OCI-LY7 (cell line): ENCODE results near the gene ACTL8. TPM values are rescaled to one million over a fixed set of nuclear protein-coding genes. Genes with fewer than 3 reads are reported as not detected.

ENCODE experiments used
- BruUV-seq: library from RNA; stranded (reverse); fragments of 400-500 nt; replicated peaks from 2 replicates; lab custom pipeline; 2021; lab: Mats Ljungman, UMichigan
- CTCF ChIA-PET: fragments of 300-600 bp; sonication (Branson Sonifier 250); formaldehyde crosslinking; loops from one replicate; lab custom pipeline; 2022; ENCODE audit warnings: antibody characterized with exemption; ENCODE audit not compliant: unreplicated experiment; lab: Charles Lee
- POLR2A ChIA-PET: fragments of 300-600 bp; sonication (Branson Sonifier 250); formaldehyde crosslinking; loops from one replicate; lab custom pipeline; 2022; ENCODE audit warnings: antibody characterized with exemption; lab: Charles Lee
- DNase-seq: peaks from one replicate; pipeline ENCODE4 v3.0.0-alpha.2; 2015; ENCODE audit warnings: low spot score
- H2AFZ ChIP-seq: fragments of 200-600 bp; sonication (generic), shearing (Covaris generic); 2 replicates; pipeline ENCODE4 v1.6.1; 2014; ENCODE audit warnings: mild to moderate bottlenecking, antibody characterized with exemption, low read length, moderate library complexity
- H3K27ac ChIP-seq: fragments of 200-600 bp; sonication (generic); 2 replicates; pipeline ENCODE4 v1.5.1; 2014; ENCODE audit warnings: mixed run types, low read depth, mild to moderate bottlenecking, moderate library complexity, low read length, inconsistent platforms; ENCODE audit not compliant: poor library complexity, severe bottlenecking
- H3K36me3 ChIP-seq: fragments of 200-600 bp; sonication (generic); 2 replicates; pipeline ENCODE4 v1.6.1; 2014; ENCODE audit warnings: mild to moderate bottlenecking, antibody characterized with exemption, low read length, moderate library complexity, mixed read lengths; ENCODE audit not compliant: insufficient read depth
- H3K4me1 ChIP-seq: fragments of 200-600 bp; sonication (generic); 2 replicates; pipeline ENCODE4 v1.5.1; 2014; ENCODE audit warnings: mild to moderate bottlenecking, low read length; ENCODE audit not compliant: insufficient read depth, poor library complexity, severe bottlenecking
- H3K4me2 ChIP-seq: fragments of 200-600 bp; sonication (generic); 2 replicates; pipeline ENCODE4 v1.6.1; 2014; ENCODE audit warnings: mild to moderate bottlenecking, low read length
- H3K4me3 ChIP-seq: fragments of 200-600 bp; sonication (generic); 2 replicates; pipeline ENCODE4 v1.5.1; 2014; ENCODE audit warnings: mild to moderate bottlenecking, low read depth, low read length; ENCODE audit not compliant: poor library complexity, severe bottlenecking
- H3K79me2 ChIP-seq: fragments of 200-600 bp; sonication (generic); 2 replicates; pipeline ENCODE4 v1.6.1; 2016; ENCODE audit warnings: low read depth, mild to moderate bottlenecking, low read length, moderate library complexity, mixed read lengths; ENCODE audit not compliant: insufficient read depth
- H3K9me2 ChIP-seq: fragments of 200-600 bp; sonication (generic); 2 replicates; pipeline ENCODE4 v1.6.1; 2016; ENCODE audit warnings: mild to moderate bottlenecking, low read length, mixed read lengths; ENCODE audit not compliant: insufficient read depth
- H3K9me3 ChIP-seq: fragments of 200-600 bp; sonication (generic); 2 replicates; pipeline ENCODE4 v1.6.1; 2014; ENCODE audit warnings: mild to moderate bottlenecking, mixed run types, low read length, mixed read lengths
- H4K20me1 ChIP-seq: fragments of 200-600 bp; sonication (generic); 2 replicates; pipeline ENCODE4 v1.6.1; 2014; ENCODE audit warnings: mild to moderate bottlenecking, antibody characterized with exemption, low read length, moderate library complexity, mixed read lengths; ENCODE audit not compliant: insufficient read depth
- CTCF ChIP-seq: fragments of 200-600 bp; sonication (generic); conservative IDR thresholded peaks from 2 replicates; pipeline ENCODE4 v1.5.1; 2014; ENCODE audit warnings: mild to moderate bottlenecking, antibody characterized with exemption, low read length, moderate library complexity, mixed read lengths
- EZH2phosphoT487 ChIP-seq: fragments of 200-600 bp; sonication (generic); IDR thresholded peaks from 2 replicates; pipeline ENCODE4 v1.6.1; 2018; ENCODE audit warnings: low read depth, borderline replicate concordance, mild to moderate bottlenecking, mixed run types, antibody characterized with exemption, low read length, moderate library complexity, mixed read lengths
- intact Hi-C: fragments of 100-400 bp; cut with micrococcal nuclease; formaldehyde crosslinking; loops from one replicate; pipeline ENCODE4 v1.10.0; 2022; ENCODE audit not compliant: unreplicated experiment
- total RNA-seq, 2 experiments: library from RNA; depleted of rRNA in 1 of 2; stranded (reverse); fragments of >200 nt in 1 of 2; shearing (Covaris generic) in 1 of 2; gene quantifications; 2 replicates each; pipeline ENCODE4 v1.2.3, GENCODE V29; 2014 to 2022

The ACTL8 gene
- total RNA-seq, 2 experiments from 2014 or later: not detected

DNA sequence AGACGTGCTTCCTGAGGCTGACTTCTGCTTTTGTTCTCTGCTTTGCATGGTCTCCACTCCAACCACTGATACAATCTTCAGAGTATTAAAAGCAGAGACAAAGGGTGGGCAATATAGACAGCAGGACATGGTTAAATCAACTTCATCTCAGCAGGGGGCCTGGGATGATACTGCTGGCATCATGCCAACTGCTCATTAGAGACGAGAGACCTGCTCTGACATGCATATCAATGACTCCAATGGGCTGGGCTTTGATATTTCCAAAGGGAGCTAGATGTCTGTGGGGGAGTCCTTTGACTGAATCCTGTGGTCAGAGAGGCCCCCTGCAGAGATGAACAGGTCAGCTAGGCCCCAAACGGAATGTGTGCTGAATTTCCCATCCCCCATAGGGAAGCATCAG lies 106.6 kb downstream of the ACTL8 start:
- TF ChIP-seq CTCF (no peak), EZH2phosphoT487 (no peak)
- no peaks in the 10 kb centered on the region for H3K79me2 ChIP-seq
- ChIA-PET POLR2A (no interaction called here), CTCF (no interaction called here)
- H4K20me1 ChIP-seq: no peaks in the 10 kb centered on the region; the same call in 1 of the 2 replicates
- no peaks in the 10 kb centered on the region for H3K36me3 ChIP-seq
- DNase-seq: no peak
- intact Hi-C loops: no loop called here
- H3K9me3 ChIP-seq: no peaks in the 10 kb centered on the region
- no peak overlapping the region for H3K4me3 ChIP-seq
- no peaks in the 10 kb centered on the region for H3K4me1 ChIP-seq
- BruUV-seq: no TSS peak
- H3K27ac ChIP-seq: no peak overlapping the region
- no peaks in the 10 kb centered on the region for H3K9me2 ChIP-seq
- H2AFZ ChIP-seq: no peak overlapping the region
- H3K4me2 ChIP-seq: no peak overlapping the region

- no peak overlapping the region for H2AFZ ChIP-seq
- H3K27ac ChIP-seq: no peak overlapping the region
- no peak overlapping the region for H3K4me3 ChIP-seq
- no peak for TF ChIP-seq CTCF
- TF ChIP-seq EZH2phosphoT487: no peak
- no peak overlapping the region for H3K4me2 ChIP-seq
- no peaks in the 10 kb centered on the region for H3K4me1 ChIP-seq
- no peaks in the 10 kb centered on the region for H3K9me3 ChIP-seq
- ChIA-PET POLR2A (no interaction called here), CTCF (no interaction called here)
- BruUV-seq: no TSS peak
- DNase-seq: no peak
- H4K20me1 ChIP-seq: no peaks in the 10 kb centered on the region; the same call in 1 of the 2 replicates
- intact Hi-C loops: no loop called here
- no peaks in the 10 kb centered on the region for H3K79me2 ChIP-seq
- H3K9me2 ChIP-seq: no peaks in the 10 kb centered on the region
- H3K36me3 ChIP-seq: no peaks in the 10 kb centered on the region
Observed at GRCh38 chr1:17862121-17862520, 107.0 kb downstream of the ACTL8 start.

GRCh38 chr1:17865912-17866739 lies 111.0 kb downstream of the ACTL8 start:
- intact Hi-C loops: no loop called here
- ChIA-PET CTCF (no interaction called here), POLR2A (no interaction called here)
- Histone ChIP-seq H3K79me2 (no peaks in the 10 kb centered on the region), H4K20me1 (no peaks in the 10 kb centered on the region), H2AFZ (no peak overlapping the region), H3K4me3 (no peak overlapping the region), H3K27ac (no peak overlapping the region), H3K4me2 (no peak overlapping the region), H3K9me3 (no peaks in the 10 kb centered on the region), H3K36me3 (no peaks in the 10 kb centered on the region), H3K4me1 (no peaks in the 10 kb centered on the region), H3K9me2 (no peaks in the 10 kb centered on the region)
- BruUV-seq: no TSS peak
- DNase-seq: no peak
- no peak for TF ChIP-seq CTCF
- no peak for TF ChIP-seq EZH2phosphoT487
